Astrocyte (in vitro differentiated cells and primary cell): ENCODE results near the gene KATNB1.

Experiments
- EZH2 ChIP-seq: IDR thresholded peaks from 2 replicates; pipeline ENCODE4 v1.6.1; 2012; ENCODE audit warnings: mild to moderate bottlenecking, low read length, inconsistent platforms; ENCODE audit not compliant: insufficient read depth
- TF ChIP-seq, protein P1 (sequence below): IDR thresholded peaks from 2 replicates; pipeline ENCODE4 v1.5.1; 2011; ENCODE audit warnings: low read depth, mild to moderate bottlenecking, inconsistent platforms, low read length, moderate library complexity; ENCODE audit not compliant: insufficient read depth

DNA sequence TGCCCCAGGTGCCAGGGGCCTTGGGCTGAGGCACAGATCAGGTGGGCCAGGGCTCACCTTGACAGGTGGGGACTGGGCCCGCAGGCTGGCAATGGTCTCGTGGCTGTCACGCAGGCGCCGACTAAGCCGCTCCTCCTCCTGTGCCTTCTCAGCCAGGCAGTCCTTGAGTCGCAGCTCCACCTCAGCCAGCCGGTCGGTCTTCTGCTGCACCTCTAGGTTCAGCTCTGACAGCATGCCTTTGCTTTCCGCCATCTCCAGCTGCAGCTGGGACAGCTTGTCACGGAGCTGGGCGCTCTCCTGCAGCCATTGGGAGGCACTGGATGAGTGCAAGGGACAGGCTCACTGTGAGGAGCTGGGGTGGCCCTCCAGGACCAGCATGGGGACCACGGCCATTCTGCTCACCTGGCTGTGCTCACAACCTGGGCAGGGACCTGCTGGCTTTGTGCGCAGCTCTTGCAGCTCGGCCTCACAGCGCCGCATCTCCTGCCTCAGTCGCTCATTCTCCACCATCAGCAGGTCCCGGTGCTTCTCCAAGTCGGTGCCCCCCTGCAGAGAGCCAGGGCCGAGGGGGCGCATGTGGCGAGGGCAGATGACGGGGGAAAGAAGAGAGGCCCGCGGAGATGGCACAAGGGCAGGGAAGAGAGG lies 35.7 kb downstream of the KATNB1 start:
- TF ChIP-seq, protein P1, sequence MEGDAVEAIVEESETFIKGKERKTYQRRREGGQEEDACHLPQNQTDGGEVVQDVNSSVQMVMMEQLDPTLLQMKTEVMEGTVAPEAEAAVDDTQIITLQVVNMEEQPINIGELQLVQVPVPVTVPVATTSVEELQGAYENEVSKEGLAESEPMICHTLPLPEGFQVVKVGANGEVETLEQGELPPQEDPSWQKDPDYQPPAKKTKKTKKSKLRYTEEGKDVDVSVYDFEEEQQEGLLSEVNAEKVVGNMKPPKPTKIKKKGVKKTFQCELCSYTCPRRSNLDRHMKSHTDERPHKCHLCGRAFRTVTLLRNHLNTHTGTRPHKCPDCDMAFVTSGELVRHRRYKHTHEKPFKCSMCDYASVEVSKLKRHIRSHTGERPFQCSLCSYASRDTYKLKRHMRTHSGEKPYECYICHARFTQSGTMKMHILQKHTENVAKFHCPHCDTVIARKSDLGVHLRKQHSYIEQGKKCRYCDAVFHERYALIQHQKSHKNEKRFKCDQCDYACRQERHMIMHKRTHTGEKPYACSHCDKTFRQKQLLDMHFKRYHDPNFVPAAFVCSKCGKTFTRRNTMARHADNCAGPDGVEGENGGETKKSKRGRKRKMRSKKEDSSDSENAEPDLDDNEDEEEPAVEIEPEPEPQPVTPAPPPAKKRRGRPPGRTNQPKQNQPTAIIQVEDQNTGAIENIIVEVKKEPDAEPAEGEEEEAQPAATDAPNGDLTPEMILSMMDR: no peak
- no peak for TF ChIP-seq EZH2
